Pancreas (tissue), 10 donors: ENCODE measurements around the gene ARFGAP3. TPM values are rescaled to one million over a fixed set of nuclear protein-coding genes. Genes with fewer than 3 reads are reported as not detected.
"Not testable (repeated sequence)": the region's sequence is repeated elsewhere in the genome, so short reads cannot be mapped to it uniquely, and the experiment has no call there.

ENCODE experiments used
- ATAC-seq, 4 donors: fragments of 200-7000 bp; cut with Tn5 transposase; one replicate each; pipeline versions ENCODE4 v1.8.0 to v1.9.1; 2020; ENCODE audit warnings: mild to moderate bottlenecking in 4 of 4, moderate library complexity in 4 of 4
- DNase-seq, 6 donors: peaks; one replicate each; pipeline ENCODE4 v3.0.0-alpha.2; 2020
- FAIRE-seq: peaks from 2 replicates; lab custom pipeline; 2012; peaks lifted over from hg19 to GRCh38; lab: Jason Lieb, UNC
- H3K27ac ChIP-seq, 4 donors: fragments of 200-600 bp; sonication (generic); 1 replicate in 3 of 4; 2 replicates in 1 of 4; pipeline versions ENCODE4 v1.5.0 to v1.8.0; 2020
- H3K27me3 ChIP-seq, 4 donors: fragments of 200-600 bp; one replicate each; pipeline ENCODE4 v1.8.0; 2021
- H3K36me3 ChIP-seq, 3 donors: fragments of 200-600 bp; sonication (generic) in 1 of 3; one replicate each; pipeline versions ENCODE4 v1.5.0 to v1.8.0; 2020 to 2021
- H3K4me1 ChIP-seq, 3 donors: fragments of 200-600 bp; one replicate each; pipeline ENCODE4 v1.8.0; 2021
- H3K4me3 ChIP-seq, 4 donors: fragments of 200-600 bp; sonication (generic) in 2 of 4; one replicate each; pipeline versions ENCODE4 v1.5.0 to v1.8.0; 2020 to 2021
- H3K9me3 ChIP-seq, 4 donors: fragments of 200-600 bp; one replicate each; pipeline ENCODE4 v1.8.0; 2021
- WGBS, 2 donors: extraction: QIAGEN DNeasy Blood & Tissue Kit; methylation state at CpG; one replicate each; pipeline ENCODE4 v1.1.7; 2013; 5-methylcytosine and 5-hydroxymethylcytosine counted together
- intact Hi-C, 3 donors: fragments of 100-400 bp; cut with DNase I; formaldehyde crosslinking; loops; one replicate each; pipeline versions ENCODE4 v1.11.1 to v1.14.2; 2022
- polyA plus RNA-seq, 2 donors: library from polyadenylated mRNA; stranded (reverse); fragments of 200-250 nt; gene quantifications; one replicate each; pipeline ENCODE4 v1.2.3, GENCODE V29; 2013
- total RNA-seq, 6 donors: library from RNA; stranded (reverse); fragmentation: NEBNext Ultra II Directional in 4 of 6; extraction: Animal tissue kit (Norgen Biotek cat#: 25700) in 4 of 6; gene quantifications; one replicate each; pipeline versions ENCODE4 v1.2.1 to v1.2.4, GENCODE V29; 2021 to 2023
- TF ChIP-seq, protein P1 (sequence below), 4 donors: fragments of 200-600 bp; sonication (generic) in 3 of 4; IDR thresholded peaks; one replicate each; pipeline versions ENCODE4 v1.5.0 to v1.8.0; 2021; ENCODE audit warnings: antibody characterized with exemption in 4 of 4
- donor health status: healthy with polysubstance abuse.
- donor health status: DM: no; HTN: no; CAD: no; lungs with moderate emphysema.
- donor health status: DM: no; HTN: no; CAD: no.
- donor health status: control.
- donor health status: control.
- donor health status: Bipolar disorder and iron deficiency.
- donor health status: DM: yes; HTN: yes; CAD: no.
- donor health status: DM: no; HTN: no; CAD: no.
- donor health status: DM: no; HTN: no; CAD: no.
- donor health status: DM: yes; HTN: yes; CAD: no.

The ARFGAP3 gene
- total and polyA plus RNA-seq, 8 donors, result 39.1 to 75.3 (median 61.1) TPM

DNA sequence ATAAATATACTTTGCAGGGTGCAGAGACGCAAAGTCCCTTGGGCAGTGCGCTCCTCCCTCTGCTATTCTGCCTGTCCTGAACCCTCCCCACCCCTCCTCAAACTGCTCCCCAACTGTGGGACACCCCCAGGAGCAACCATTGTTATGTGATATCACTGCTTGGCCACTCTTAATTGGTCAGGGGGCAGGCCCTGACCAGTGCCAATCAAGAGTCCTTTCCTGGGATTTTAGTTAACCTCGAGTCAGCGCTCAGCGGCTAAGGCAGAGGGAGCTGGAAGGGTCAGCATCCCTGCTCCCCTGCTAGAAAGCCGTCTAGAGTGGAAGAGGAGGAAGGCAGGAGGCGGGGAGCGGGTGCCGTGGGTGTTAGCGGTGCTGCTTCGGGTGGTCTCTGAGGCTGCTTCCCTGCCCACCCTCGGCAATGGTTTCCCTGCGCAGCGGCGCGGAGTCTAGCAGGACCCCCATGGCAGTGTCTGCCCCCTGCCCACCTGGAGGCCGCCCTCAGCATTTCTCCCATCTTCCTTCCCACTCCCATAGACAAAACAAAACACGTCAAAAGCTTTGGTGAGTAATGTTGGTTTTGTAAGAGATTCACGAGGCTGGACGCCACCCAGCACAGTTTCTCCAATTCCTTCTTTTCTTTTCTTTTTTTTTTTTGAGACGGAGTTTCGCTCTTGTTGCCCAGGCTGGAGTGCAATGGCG lies 98.0 kb downstream of the ARFGAP3 start:
- Histone ChIP-seq H3K27me3 (no peaks in the 10 kb centered on the region), H3K4me3 (no peak overlapping the region), H3K4me1 (no peaks in the 10 kb centered on the region), H3K9me3 (no peaks in the 10 kb centered on the region), H3K36me3 (no peaks in the 10 kb centered on the region), H3K27ac (no peak overlapping the region)
- TF ChIP-seq, protein P1, sequence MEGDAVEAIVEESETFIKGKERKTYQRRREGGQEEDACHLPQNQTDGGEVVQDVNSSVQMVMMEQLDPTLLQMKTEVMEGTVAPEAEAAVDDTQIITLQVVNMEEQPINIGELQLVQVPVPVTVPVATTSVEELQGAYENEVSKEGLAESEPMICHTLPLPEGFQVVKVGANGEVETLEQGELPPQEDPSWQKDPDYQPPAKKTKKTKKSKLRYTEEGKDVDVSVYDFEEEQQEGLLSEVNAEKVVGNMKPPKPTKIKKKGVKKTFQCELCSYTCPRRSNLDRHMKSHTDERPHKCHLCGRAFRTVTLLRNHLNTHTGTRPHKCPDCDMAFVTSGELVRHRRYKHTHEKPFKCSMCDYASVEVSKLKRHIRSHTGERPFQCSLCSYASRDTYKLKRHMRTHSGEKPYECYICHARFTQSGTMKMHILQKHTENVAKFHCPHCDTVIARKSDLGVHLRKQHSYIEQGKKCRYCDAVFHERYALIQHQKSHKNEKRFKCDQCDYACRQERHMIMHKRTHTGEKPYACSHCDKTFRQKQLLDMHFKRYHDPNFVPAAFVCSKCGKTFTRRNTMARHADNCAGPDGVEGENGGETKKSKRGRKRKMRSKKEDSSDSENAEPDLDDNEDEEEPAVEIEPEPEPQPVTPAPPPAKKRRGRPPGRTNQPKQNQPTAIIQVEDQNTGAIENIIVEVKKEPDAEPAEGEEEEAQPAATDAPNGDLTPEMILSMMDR (IDR thresholded peaks at IDR 0.05), result no peak
- DNase-seq, result no peak
- no peak for FAIRE-seq
- no peak for ATAC-seq
- 82 to 85% methylated on average over 23 of the region's 23 CpGs for WGBS, 2 donors
- intact Hi-C loops, result no loop called here

DNA sequence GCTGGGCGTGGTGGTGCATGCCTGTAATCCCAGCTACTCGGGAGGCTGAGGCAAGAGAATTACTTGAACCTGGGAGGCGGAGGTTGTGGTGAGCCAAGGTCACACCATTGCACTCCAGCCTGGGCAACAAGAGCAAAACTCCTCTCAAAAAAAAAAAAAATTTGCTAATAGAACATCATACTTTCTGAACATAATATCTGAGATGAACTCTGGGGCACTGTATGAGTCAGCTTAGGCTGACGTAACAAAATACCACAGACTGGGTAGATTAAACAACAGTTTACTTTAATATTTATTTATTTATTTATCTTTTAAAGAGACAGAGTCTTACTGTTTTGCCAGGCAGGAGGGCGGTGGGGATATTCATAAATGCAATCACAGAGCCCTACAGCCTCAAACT lies 101.5 kb downstream of the ARFGAP3 start:
- H3K36me3 ChIP-seq, H3K4me1 ChIP-seq, H3K27me3 ChIP-seq, FAIRE-seq, H3K9me3 ChIP-seq, DNase-seq, H3K4me3 ChIP-seq, intact Hi-C loops, H3K27ac ChIP-seq: not testable (repeated sequence)
- peak in 3 of 4 donors; percentile 41 to 50 (median 44) for ATAC-seq
- WGBS, 2 donors, result 77 to 80% methylated on average over 5 of the region's 5 CpGs

DNA sequence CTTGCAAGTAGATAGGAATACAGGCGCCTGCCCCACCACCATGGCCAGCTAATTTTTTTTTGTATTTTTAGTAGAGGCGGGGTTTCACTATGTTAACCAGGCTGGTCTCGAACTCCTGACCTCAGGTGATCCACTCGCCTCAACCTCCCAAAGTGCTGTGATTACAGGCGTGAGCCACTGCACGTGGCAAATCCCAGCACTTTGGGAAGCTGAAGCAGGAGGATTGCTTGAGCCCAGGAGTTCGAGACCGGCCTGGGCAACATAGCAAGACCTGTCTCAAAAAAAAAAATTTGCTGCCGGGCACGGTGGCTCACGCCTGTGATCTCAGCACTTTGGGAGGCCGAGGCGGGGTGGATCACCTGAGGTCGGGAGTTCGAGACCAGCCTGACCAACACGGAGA lies 102.0 kb downstream of the ARFGAP3 start:
- H3K27me3 ChIP-seq, H3K4me1 ChIP-seq, H3K36me3 ChIP-seq, DNase-seq, FAIRE-seq, H3K9me3 ChIP-seq, ATAC-seq, intact Hi-C loops, H3K4me3 ChIP-seq: not testable (repeated sequence)
- peak overlapping the region in 1 of 4 donors; percentile 41 for H3K27ac ChIP-seq
- 77 to 79% methylated on average over 15 of the region's 16 CpGs for WGBS, 2 donors

DNA sequence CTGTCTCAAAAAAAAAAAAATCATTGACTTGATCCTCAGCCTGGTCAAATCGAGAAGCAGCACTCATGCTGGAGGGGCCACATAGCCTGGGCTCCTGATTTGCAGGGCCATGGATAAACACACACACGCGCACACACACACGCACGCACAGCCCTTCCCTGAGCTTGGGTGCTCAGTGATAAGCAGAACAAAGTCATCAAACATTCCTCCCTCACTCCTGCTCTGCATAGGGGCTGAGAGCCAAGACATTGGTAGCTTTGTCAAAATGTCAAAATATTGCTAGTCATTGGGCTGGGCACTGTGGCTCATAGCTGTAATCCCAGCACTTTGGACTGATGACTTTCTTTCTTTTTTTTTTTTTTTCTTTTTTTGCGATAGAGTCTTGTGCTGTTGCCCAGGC lies 102.4 kb downstream of the ARFGAP3 start:
- Histone ChIP-seq H3K9me3 (no peaks in the 10 kb centered on the region), H3K27ac (peak overlapping the region in 1 of 4 donors; percentile 41), H3K27me3 (no peaks in the 10 kb centered on the region), H3K4me3 (no peak overlapping the region), H3K4me1 (no peaks in the 10 kb centered on the region), H3K36me3 (no peaks in the 10 kb centered on the region)
- intact Hi-C loops, result no loop called here
- FAIRE-seq (no peak), DNase-seq (peak in 2 of 6 donors; percentile 50 to 56), ATAC-seq (peak; percentile 84 to 91 (median 87))
- TF ChIP-seq, protein P1 (IDR thresholded peaks at IDR 0.05), result no peak
- 14 to 16% methylated on average over 6 of the region's 6 CpGs for WGBS, 2 donors

DNA sequence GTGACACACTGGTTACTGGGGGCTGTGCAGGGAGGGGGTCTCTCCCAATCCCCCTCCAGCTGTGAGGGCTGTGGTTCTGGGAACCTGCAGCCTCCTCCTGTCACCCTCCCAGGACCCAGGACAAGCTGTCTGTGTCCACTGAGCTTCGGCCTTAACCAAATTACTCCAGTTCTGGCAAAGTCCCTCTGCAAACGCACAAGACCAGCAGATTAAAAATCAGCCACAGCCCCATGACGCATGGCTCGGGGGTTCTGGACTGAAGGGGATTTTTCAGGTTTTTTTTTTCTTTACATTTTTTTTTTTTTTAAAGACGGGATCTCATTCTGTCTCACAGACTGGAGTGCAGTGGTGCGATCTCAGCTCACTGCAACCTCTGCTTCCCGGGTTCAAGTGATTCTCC lies 104.2 kb downstream of the ARFGAP3 start:
- WGBS, 2 donors, result 85 to 96% methylated on average over 7 of the region's 7 CpGs

More for the DNA sequence above, 104.2 kb downstream of the ARFGAP3 start:
- Histone ChIP-seq H3K27ac (no peak overlapping the region), H3K4me1 (no peaks in the 10 kb centered on the region), H3K36me3 (no peaks in the 10 kb centered on the region), H3K4me3 (no peak overlapping the region), H3K27me3 (no peaks in the 10 kb centered on the region), H3K9me3 (no peaks in the 10 kb centered on the region)
- DNase-seq (no peak), ATAC-seq (no peak), FAIRE-seq (no peak)
- TF ChIP-seq, protein P1 (IDR thresholded peaks at IDR 0.05), result no peak
- intact Hi-C loops, result no loop called here
